ENCODE measurements around the gene SPATS2L. TPM values are rescaled to one million over a fixed set of nuclear protein-coding genes. Genes with fewer than 3 reads are reported as not detected.

SPATS2L gene
- total RNA-seq, 1 experiment from 2014 or later: 174 TPM

- ATAC-seq: peak; percentile 91
- no TSS peak for BruUV-seq (replicated peaks)
- peak; percentile 86 for DNase-seq
- peak overlapping the region; percentile 67 for H3K27ac ChIP-seq (ENCODE audit: low read length)
- H4K20me1 ChIP-seq (ENCODE audit: low read length): no peaks in the 10 kb centered on the region
- no peaks in the 10 kb centered on the region for H3K79me2 ChIP-seq (ENCODE audit: low read length)
- H3K36me3 ChIP-seq (ENCODE audit: low read depth, low read length): peaks cover 39% of the 10 kb centered on the region
- no peaks in the 10 kb centered on the region for H3K9me2 ChIP-seq (replicated peaks; ENCODE audit: low read length)
- intact Hi-C loops (cut with micrococcal nuclease): no loop called here
- peaks cover 27% of the 10 kb centered on the region for H3K4me1 ChIP-seq (ENCODE audit: insufficient read depth, low read length)
- CTCF ChIA-PET: no interaction called here
- POLR2A ChIA-PET (ENCODE audit: unreplicated experiment): no interaction called here
- H2AFZ ChIP-seq (ENCODE audit: low read length): no peak overlapping the region
- no peak overlapping the region for H3K4me3 ChIP-seq (ENCODE audit: low read length)
- H3K27me3 ChIP-seq (ENCODE audit: low read length): no peaks in the 10 kb centered on the region
- H3K9ac ChIP-seq (ENCODE audit: low read length): no peak overlapping the region
- TF ChIP-seq EZH2 (IDR thresholded peaks at IDR 0.05; ENCODE audit: low read length, unreplicated experiment) (no peak), CTCF (conservative IDR thresholded peaks at IDR 0.05; ENCODE audit: low read depth, low read length) (no peak), EZH2phosphoT487 (IDR thresholded peaks at IDR 0.05; ENCODE audit: borderline replicate concordance, low read length) (no peak)
- no peaks in the 10 kb centered on the region for H3K9me3 ChIP-seq (ENCODE audit: low read length)
- H3F3A ChIP-seq (ENCODE audit: low read length, unreplicated experiment): no peaks in the 10 kb centered on the region
- peak overlapping the region; percentile 47 for H3K4me2 ChIP-seq (ENCODE audit: low read length)
Observed at GRCh38 chr2:200454927-200455801, 148.7 kb downstream of the SPATS2L start.

- no peak overlapping the region for H3K9ac ChIP-seq (ENCODE audit: low read length)
- no peaks in the 10 kb centered on the region for H3K27me3 ChIP-seq (ENCODE audit: low read length)
- H2AFZ ChIP-seq (ENCODE audit: low read length): no peak overlapping the region
- intact Hi-C loops (cut with micrococcal nuclease): no loop called here
- no TSS peak for BruUV-seq (replicated peaks)
- no peak overlapping the region for H3K4me3 ChIP-seq (ENCODE audit: low read length)
- no peaks in the 10 kb centered on the region for H3K9me3 ChIP-seq (ENCODE audit: low read length)
- CTCF ChIA-PET: no interaction called here
- DNase-seq (no peak), ATAC-seq (no peak)
- TF ChIP-seq EZH2 (IDR thresholded peaks at IDR 0.05; ENCODE audit: low read length, unreplicated experiment) (no peak), CTCF (conservative IDR thresholded peaks at IDR 0.05; ENCODE audit: low read depth, low read length) (no peak), EZH2phosphoT487 (IDR thresholded peaks at IDR 0.05; ENCODE audit: borderline replicate concordance, low read length) (no peak)
- H3K27ac ChIP-seq (ENCODE audit: low read length): peak overlapping the region; percentile 67
- H4K20me1 ChIP-seq (ENCODE audit: low read length): no peaks in the 10 kb centered on the region
- H3K9me2 ChIP-seq (replicated peaks; ENCODE audit: low read length): no peaks in the 10 kb centered on the region
- H3K36me3 ChIP-seq (ENCODE audit: low read depth, low read length): peaks cover 32% of the 10 kb centered on the region
- peaks cover 27% of the 10 kb centered on the region for H3K4me1 ChIP-seq (ENCODE audit: insufficient read depth, low read length)
- H3F3A ChIP-seq (ENCODE audit: low read length, unreplicated experiment): no peaks in the 10 kb centered on the region
- POLR2A ChIA-PET (ENCODE audit: unreplicated experiment): no interaction called here
- H3K4me2 ChIP-seq (ENCODE audit: low read length): peak overlapping the region; percentile 47
- no peaks in the 10 kb centered on the region for H3K79me2 ChIP-seq (ENCODE audit: low read length)
Observed at GRCh38 chr2:200455958-200456421, 149.5 kb downstream of the SPATS2L start.

GRCh38 chr2:200456567-200456966, 150.1 kb downstream of the SPATS2L start:
- Histone ChIP-seq H3K9ac (ENCODE audit: low read length) (no peak overlapping the region), H3K9me3 (ENCODE audit: low read length) (no peaks in the 10 kb centered on the region), H3K4me3 (ENCODE audit: low read length) (no peak overlapping the region), H3K79me2 (ENCODE audit: low read length) (no peaks in the 10 kb centered on the region), H4K20me1 (ENCODE audit: low read length) (no peaks in the 10 kb centered on the region), H3K9me2 (replicated peaks; ENCODE audit: low read length) (no peaks in the 10 kb centered on the region), H3F3A (ENCODE audit: low read length, unreplicated experiment) (no peaks in the 10 kb centered on the region), H3K4me2 (ENCODE audit: low read length) (no peak overlapping the region), H3K27ac (ENCODE audit: low read length) (no peak overlapping the region), H3K36me3 (ENCODE audit: low read depth, low read length) (peaks cover 32% of the 10 kb centered on the region), H2AFZ (ENCODE audit: low read length) (no peak overlapping the region), H3K27me3 (ENCODE audit: low read length) (no peaks in the 10 kb centered on the region), H3K4me1 (ENCODE audit: insufficient read depth, low read length) (peaks cover 27% of the 10 kb centered on the region)
- no peak for TF ChIP-seq CTCF (conservative IDR thresholded peaks at IDR 0.05; ENCODE audit: low read depth, low read length)
- no peak for TF ChIP-seq EZH2 (IDR thresholded peaks at IDR 0.05; ENCODE audit: low read length, unreplicated experiment)
- intact Hi-C loops (cut with micrococcal nuclease): no loop called here
- POLR2A ChIA-PET (ENCODE audit: unreplicated experiment): no interaction called here
- BruUV-seq (replicated peaks): no TSS peak
- CTCF ChIA-PET: no interaction called here
- ATAC-seq: no peak
- DNase-seq: no peak
